Measurements from ENCODE around the gene PLXNA4.
"Not testable (repeated sequence)": the region's sequence is repeated elsewhere in the genome, so short reads cannot be mapped to it uniquely, and the experiment has no call there.

The PLXNA4 gene

GRCh38 chr7:132392713-132393112 is 183.6 kb downstream of the PLXNA4 start:
- TF ChIP-seq CTCF (IDR thresholded peaks at IDR 0.05; ENCODE audit: low read depth, low read length, poor library complexity, severe bottlenecking) (no peak), EZH2phosphoT487 (IDR thresholded peaks at IDR 0.05; ENCODE audit: borderline replicate concordance, low read length) (no peak)
- H3K4me1 ChIP-seq (ENCODE audit: control insufficient read depth, low read length) = no peaks in the 10 kb centered on the region
- no peaks in the 10 kb centered on the region for H3K9me3 ChIP-seq (ENCODE audit: control insufficient read depth, insufficient read depth, low read length)
- no peak overlapping the region for H3K4me3 ChIP-seq (ENCODE audit: low read length)
- no peaks in the 10 kb centered on the region for H3K9me2 ChIP-seq (replicated peaks; ENCODE audit: control insufficient read depth, low read length)
- H3K4me2 ChIP-seq (ENCODE audit: low read length) = no peak overlapping the region
- no peak overlapping the region for H3K27ac ChIP-seq (ENCODE audit: low read depth, low read length)
- H4K20me1 ChIP-seq (ENCODE audit: control insufficient read depth, insufficient read depth, low read depth, low read length) = no peaks in the 10 kb centered on the region
- no peaks in the 10 kb centered on the region for H3K36me3 ChIP-seq (ENCODE audit: control insufficient read depth, low read length)
- H3F3A ChIP-seq (ENCODE audit: control insufficient read depth, insufficient read depth) = no peaks in the 10 kb centered on the region
- no peaks in the 10 kb centered on the region for H3K79me2 ChIP-seq (ENCODE audit: control insufficient read depth, low read length)
- H3K27me3 ChIP-seq (ENCODE audit: control insufficient read depth, low read length) = no peaks in the 10 kb centered on the region

- no peaks in the 10 kb centered on the region for H3K9me2 ChIP-seq (replicated peaks; ENCODE audit: control insufficient read depth, low read length)
- no peaks in the 10 kb centered on the region for H3K9me3 ChIP-seq (ENCODE audit: control insufficient read depth, insufficient read depth, low read length)
- H3K27me3 ChIP-seq (ENCODE audit: control insufficient read depth, low read length) = no peaks in the 10 kb centered on the region
- no peaks in the 10 kb centered on the region for H3K79me2 ChIP-seq (ENCODE audit: control insufficient read depth, low read length)
- no peaks in the 10 kb centered on the region for H4K20me1 ChIP-seq (ENCODE audit: control insufficient read depth, insufficient read depth, low read depth, low read length)
- no peaks in the 10 kb centered on the region for H3F3A ChIP-seq (ENCODE audit: control insufficient read depth, insufficient read depth)
- TF ChIP-seq EZH2phosphoT487 (IDR thresholded peaks at IDR 0.05; ENCODE audit: borderline replicate concordance, low read length) (no peak), CTCF (IDR thresholded peaks at IDR 0.05; ENCODE audit: low read depth, low read length, poor library complexity, severe bottlenecking) (no peak)
- no peaks in the 10 kb centered on the region for H3K4me1 ChIP-seq (ENCODE audit: control insufficient read depth, low read length)
- no peak overlapping the region for H3K27ac ChIP-seq (ENCODE audit: low read depth, low read length)
- H3K4me2 ChIP-seq (ENCODE audit: low read length) = no peak overlapping the region
- H3K4me3 ChIP-seq (ENCODE audit: low read length) = no peak overlapping the region
- no peaks in the 10 kb centered on the region for H3K36me3 ChIP-seq (ENCODE audit: control insufficient read depth, low read length)
These were observed 185.6 kb downstream of the PLXNA4 start for GRCh38 chr7:132390705-132391104.

DNA sequence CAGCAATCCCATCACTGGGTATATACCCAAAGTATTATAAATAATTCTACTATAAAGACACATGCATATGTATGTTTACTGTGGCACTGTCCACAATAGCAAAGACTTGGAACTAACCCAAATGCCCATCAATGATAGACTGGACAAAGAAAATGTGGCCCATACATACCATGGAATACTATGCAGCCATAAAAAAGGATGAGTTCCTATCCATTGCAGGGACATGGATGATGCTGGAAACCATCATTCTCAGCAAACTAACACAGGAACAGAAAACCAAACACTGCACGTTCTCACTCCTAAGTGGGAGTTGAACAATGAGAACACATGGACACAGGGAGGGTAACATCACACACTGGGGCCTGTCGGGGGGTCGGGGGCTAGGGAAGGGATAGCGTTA is 186.2 kb downstream of the PLXNA4 start:
- not testable (repeated sequence) for H3K4me3 ChIP-seq (ENCODE audit: low read length); H3F3A ChIP-seq (ENCODE audit: control insufficient read depth, insufficient read depth); H3K27ac ChIP-seq (ENCODE audit: low read depth, low read length); H3K9me3 ChIP-seq (ENCODE audit: control insufficient read depth, insufficient read depth, low read length); H3K36me3 ChIP-seq (ENCODE audit: control insufficient read depth, low read length); H3K4me1 ChIP-seq (ENCODE audit: control insufficient read depth, low read length); H4K20me1 ChIP-seq (ENCODE audit: control insufficient read depth, insufficient read depth, low read depth, low read length); H3K27me3 ChIP-seq (ENCODE audit: control insufficient read depth, low read length); H3K4me2 ChIP-seq (ENCODE audit: low read length); H3K9me2 ChIP-seq (replicated peaks; ENCODE audit: control insufficient read depth, low read length); H3K79me2 ChIP-seq (ENCODE audit: control insufficient read depth, low read length)

GRCh38 chr7:132388688-132389087 is 187.6 kb downstream of the PLXNA4 start:
- Histone ChIP-seq H3K36me3 (ENCODE audit: control insufficient read depth, low read length) (no peaks in the 10 kb centered on the region), H3K4me2 (ENCODE audit: low read length) (no peak overlapping the region), H3K4me3 (ENCODE audit: low read length) (no peak overlapping the region), H3K27ac (ENCODE audit: low read depth, low read length) (no peak overlapping the region), H3K27me3 (ENCODE audit: control insufficient read depth, low read length) (0 out of 2 replicates have a peak, but pooled peaks cover 2% of the 10 kb centered on the region), H3K4me1 (ENCODE audit: control insufficient read depth, low read length) (no peaks in the 10 kb centered on the region), H3K9me2 (replicated peaks; ENCODE audit: control insufficient read depth, low read length) (no peaks in the 10 kb centered on the region), H3K9me3 (ENCODE audit: control insufficient read depth, insufficient read depth, low read length) (no peaks in the 10 kb centered on the region), H3F3A (ENCODE audit: control insufficient read depth, insufficient read depth) (no peaks in the 10 kb centered on the region), H3K79me2 (ENCODE audit: control insufficient read depth, low read length) (no peaks in the 10 kb centered on the region), H4K20me1 (ENCODE audit: control insufficient read depth, insufficient read depth, low read depth, low read length) (no peaks in the 10 kb centered on the region)
- no peak for TF ChIP-seq EZH2phosphoT487 (IDR thresholded peaks at IDR 0.05; ENCODE audit: borderline replicate concordance, low read length)
- no peak for TF ChIP-seq CTCF (IDR thresholded peaks at IDR 0.05; ENCODE audit: low read depth, low read length, poor library complexity, severe bottlenecking)

All from DOHH2 (cell line).